T-helper 17 cell (primary cell): Measurements from ENCODE around the gene MGLL. TPM values are rescaled to one million over a fixed set of nuclear protein-coding genes. Genes with fewer than 3 reads are reported as not detected.

Source experiments
- ATAC-seq: fragments of 150-1000 bp; cut with Tn5 transposase; 2 replicates; pipeline ENCODE4 v1.10.0; 2021; ENCODE audit warnings: mild to moderate bottlenecking, moderate library complexity
- DNase-seq, 3 donors: peaks; one replicate each; pipeline versions ENCODE4 v3.0.0 to v3.0.0-alpha.2; 2020 to 2021
- H3K9me3 ChIP-seq: one replicate; pipeline ENCODE4 v1.7.0; 2013; ENCODE audit warnings: low read length, mild to moderate bottlenecking; ENCODE audit not compliant: control insufficient read depth, poor library complexity, severe bottlenecking
- H3K27ac Mint-ChIP-seq: one replicate; pipeline ENCODE4 v1.8.0; 2022; ENCODE audit warnings: mild to moderate bottlenecking, moderate library complexity, mixed read lengths
- H3K27me3 Mint-ChIP-seq: one replicate; pipeline ENCODE4 v1.8.0; 2022; ENCODE audit warnings: mixed read lengths
- H3K36me3 Mint-ChIP-seq: one replicate; pipeline ENCODE4 v1.8.0; 2022; ENCODE audit warnings: low read depth, mixed read lengths
- H3K4me1 Mint-ChIP-seq: one replicate; pipeline ENCODE4 v1.8.0; 2022; ENCODE audit warnings: mild to moderate bottlenecking, mixed read lengths
- H3K4me3 Mint-ChIP-seq: one replicate; pipeline ENCODE4 v1.8.0; 2022; ENCODE audit warnings: mild to moderate bottlenecking, moderate library complexity, mixed read lengths
- total RNA-seq, 4 donors: library from RNA in 2 of 4; stranded (reverse) in 2 of 4; gene quantifications; one replicate each; pipeline ENCODE4 v1.2.3 and lab custom pipeline; 2022 to 2026

Gene MGLL
- total RNA-seq, 2 donors from 2014 or later = 3.3 to 28.7 TPM

DNA sequence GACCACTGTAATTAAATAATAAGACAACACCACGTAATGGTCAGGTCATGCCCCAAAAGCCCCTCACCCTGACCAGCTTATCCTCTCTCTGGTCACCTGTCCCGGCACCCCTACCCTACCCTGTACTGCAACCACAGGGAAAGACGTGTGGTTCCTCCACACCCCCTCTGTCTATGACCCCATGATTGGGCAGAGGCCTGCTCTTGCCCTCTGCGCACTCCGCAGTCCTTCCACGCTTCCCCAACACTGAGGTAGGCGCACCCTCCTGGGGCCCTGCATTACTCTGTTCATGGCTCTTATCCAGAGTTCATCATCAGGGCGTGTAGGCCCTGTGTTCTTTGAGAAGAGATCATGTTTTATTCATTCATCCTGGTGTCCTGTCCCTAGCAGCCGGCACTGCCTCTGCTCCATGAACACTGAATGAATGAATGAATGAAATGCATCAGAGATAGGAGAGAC lies 33.8 kb downstream of the MGLL start:
- no peak for DNase-seq
- H3K36me3 Mint-ChIP-seq = peaks cover 2% of the 10 kb centered on the region
- no peak overlapping the region for H3K4me3 Mint-ChIP-seq
- ATAC-seq = no peak
- H3K9me3 ChIP-seq = no peaks in the 10 kb centered on the region
- H3K27ac Mint-ChIP-seq = peak overlapping the region; percentile 51
- H3K4me1 Mint-ChIP-seq = peaks cover 4% of the 10 kb centered on the region
- H3K27me3 Mint-ChIP-seq = peaks cover 47% of the 10 kb centered on the region

DNA sequence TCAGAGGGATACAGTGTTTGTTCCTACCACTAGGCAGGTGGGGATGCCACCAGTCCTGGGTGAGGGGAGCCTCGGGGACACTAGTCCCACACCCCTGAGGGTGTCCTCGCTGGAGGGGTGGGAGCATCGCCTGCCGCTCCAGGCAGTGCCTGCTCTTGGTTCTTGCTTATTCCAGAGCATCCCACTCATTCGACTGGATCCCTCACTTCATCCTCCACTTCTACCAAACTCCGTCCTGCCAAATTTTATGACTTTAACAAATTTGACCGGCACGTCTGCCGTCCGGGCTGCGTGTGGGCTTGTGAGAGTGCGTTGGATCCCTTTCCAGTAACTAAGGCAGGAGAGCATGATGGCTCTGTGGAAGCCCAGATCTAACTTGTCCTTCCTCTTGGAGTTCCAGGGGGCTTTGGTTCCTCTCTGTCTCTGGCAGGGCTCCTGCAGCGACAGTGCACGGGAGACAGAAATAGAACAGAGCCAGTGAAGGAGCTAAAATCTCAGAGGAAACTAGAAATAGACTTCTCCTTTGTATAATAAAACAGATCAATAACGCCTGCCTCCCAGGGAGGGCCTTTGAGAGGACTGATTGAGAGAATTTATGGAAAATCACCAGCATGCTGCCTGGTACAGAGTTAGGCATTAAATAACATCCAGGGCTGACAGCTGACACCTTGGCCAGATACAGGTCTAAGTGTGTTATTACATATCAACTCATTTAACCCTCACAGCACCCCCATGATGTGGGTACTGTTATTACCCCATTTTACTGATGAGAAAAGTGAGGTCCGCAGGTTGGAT lies 34.5 kb downstream of the MGLL start:
- H3K9me3 ChIP-seq = no peaks in the 10 kb centered on the region
- H3K27ac Mint-ChIP-seq = no peak overlapping the region
- H3K4me1 Mint-ChIP-seq = peaks cover 4% of the 10 kb centered on the region
- ATAC-seq (no peak), DNase-seq (no peak)
- peaks cover 2% of the 10 kb centered on the region for H3K36me3 Mint-ChIP-seq
- H3K27me3 Mint-ChIP-seq = peaks cover 47% of the 10 kb centered on the region
- H3K4me3 Mint-ChIP-seq = no peak overlapping the region

DNA sequence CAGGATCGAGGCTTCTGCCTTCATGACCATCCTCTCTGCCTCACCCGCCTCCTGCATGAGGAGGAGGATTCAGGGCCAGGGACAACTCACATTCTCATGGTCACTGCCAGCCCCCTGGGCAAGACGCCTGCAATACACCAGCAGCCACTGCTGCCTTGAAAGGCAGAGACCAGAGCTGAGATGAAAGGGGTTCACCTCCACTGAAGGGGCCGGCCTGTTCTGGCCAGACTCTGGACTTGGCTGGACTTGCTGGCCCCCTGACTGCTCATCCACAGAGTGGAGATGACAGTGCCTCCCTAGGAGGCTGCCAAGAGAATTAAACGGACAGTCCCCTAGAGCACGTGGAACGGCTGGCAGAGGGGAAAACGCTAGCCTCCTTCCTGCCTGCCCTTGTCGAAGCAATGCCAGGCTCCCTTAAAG lies 35.2 kb downstream of the MGLL start:
- H3K9me3 ChIP-seq = no peaks in the 10 kb centered on the region
- peaks cover 43% of the 10 kb centered on the region for H3K27me3 Mint-ChIP-seq
- DNase-seq (no peak), ATAC-seq (no peak)
- peaks cover 2% of the 10 kb centered on the region for H3K36me3 Mint-ChIP-seq
- H3K4me3 Mint-ChIP-seq = no peak overlapping the region
- H3K4me1 Mint-ChIP-seq = peaks cover 4% of the 10 kb centered on the region
- no peak overlapping the region for H3K27ac Mint-ChIP-seq

DNA sequence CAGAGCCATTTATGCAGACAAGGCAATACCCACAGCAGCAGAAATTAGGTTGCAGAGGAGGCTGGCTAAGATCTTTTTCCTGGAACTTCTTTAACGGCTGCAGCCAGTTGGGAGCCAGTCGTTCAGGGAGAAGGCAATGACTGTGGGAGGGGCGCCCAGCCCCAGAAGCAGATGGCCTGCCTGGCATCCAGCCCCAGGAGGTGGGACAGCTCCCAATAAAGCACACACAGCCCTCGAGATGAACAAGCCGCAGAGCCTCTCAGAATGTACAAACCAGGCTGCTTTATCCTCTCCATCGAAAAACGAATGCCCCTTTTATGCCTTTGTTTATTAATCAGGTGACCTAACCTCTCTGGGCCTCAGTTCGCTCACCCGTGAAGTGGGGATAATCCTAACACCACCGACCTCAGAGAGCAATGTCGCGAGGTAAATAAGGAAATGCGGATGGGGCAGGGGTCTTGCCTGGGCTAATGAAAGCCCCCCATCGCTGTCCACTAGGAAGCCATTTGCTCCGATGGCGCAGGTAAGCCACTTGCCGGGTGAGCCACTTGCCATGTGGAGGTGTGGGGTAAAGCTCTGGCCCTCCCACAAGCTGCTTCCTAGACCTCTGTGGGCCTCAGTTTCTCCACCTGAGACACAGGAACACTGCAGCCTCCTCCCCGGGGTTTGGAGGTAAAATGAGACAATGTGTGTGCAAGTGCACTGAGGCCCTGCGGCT lies 35.8 kb downstream of the MGLL start:
- Mint-ChIP-seq H3K4me1 (peaks cover 4% of the 10 kb centered on the region), H3K4me3 (no peak overlapping the region), H3K36me3 (peaks cover 2% of the 10 kb centered on the region), H3K27me3 (peaks cover 38% of the 10 kb centered on the region), H3K27ac (no peak overlapping the region)
- DNase-seq = no peak
- no peaks in the 10 kb centered on the region for H3K9me3 ChIP-seq
- no peak for ATAC-seq

DNA sequence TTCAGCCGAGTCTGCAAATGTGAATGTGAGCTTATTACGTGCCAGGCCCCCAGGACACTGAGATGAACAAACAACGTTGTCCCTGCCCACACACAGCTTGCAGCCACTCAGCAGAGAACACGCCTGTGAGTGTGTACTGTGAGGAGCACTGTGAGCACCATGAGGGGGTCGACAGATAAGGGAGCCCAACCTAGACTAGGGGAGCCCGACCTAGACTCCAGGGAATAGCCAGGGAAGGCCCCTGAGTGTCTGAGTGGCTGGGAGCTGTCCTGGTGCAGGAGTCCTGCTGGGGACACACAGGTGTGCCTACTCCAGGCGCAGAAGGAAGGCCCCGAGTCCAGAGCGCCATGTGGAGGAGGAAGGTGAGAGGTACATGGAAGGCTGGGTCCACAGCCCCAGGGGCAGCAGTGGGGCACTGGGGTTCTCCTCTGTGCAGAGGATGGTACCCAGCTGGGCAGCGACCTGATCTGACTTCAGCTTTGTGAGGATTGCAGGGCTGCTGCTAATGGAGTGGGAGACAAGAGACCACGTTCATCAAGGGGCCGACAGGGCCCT lies 36.5 kb downstream of the MGLL start:
- H3K4me1 Mint-ChIP-seq = peaks cover 2% of the 10 kb centered on the region
- no peak overlapping the region for H3K4me3 Mint-ChIP-seq
- peaks cover 31% of the 10 kb centered on the region for H3K27me3 Mint-ChIP-seq
- ATAC-seq (no peak), DNase-seq (no peak)
- no peak overlapping the region for H3K27ac Mint-ChIP-seq
- H3K9me3 ChIP-seq = no peaks in the 10 kb centered on the region
- H3K36me3 Mint-ChIP-seq = peaks cover 2% of the 10 kb centered on the region

DNA sequence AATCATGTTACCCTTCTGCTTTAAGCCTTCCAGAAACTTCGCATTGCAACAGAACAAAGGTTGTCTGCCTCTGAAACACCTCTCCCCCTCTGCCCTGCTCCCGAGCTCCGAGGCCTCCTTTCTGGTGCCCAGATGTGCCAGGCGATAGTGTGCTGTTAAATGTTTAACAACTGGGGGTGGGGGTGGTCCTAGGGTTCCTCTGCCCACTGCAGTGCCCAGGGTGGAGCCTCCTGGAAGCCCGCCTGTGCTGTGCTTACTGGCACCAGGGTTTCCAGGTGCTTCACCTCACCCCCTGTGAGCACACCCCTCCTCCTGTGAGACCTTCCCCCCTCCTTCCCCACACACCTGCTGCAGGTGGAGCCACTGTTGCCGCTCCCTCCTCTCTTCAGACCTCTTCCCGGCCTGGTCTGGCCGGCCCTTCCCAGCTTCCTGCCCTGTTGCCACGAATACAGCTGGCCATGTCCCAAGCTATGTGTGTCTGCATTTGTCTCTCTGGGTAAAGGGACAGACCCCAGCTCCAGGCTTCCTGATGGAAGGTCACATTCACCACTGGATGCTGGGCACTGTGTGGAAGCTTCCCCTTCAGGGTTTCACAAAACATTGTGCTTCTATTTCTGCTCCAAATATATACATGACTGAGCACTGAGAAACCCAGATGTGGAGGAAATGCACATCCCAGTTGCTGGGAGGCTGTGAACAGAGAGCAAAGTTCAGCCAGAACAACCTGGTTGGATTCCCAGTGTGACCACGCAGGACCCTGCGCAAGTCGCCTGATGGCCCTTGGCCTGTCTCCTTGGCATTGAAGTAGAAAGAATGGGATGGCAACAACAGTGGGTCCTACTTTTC lies 37.2 kb downstream of the MGLL start:
- H3K36me3 Mint-ChIP-seq = no peaks in the 10 kb centered on the region

DNA sequence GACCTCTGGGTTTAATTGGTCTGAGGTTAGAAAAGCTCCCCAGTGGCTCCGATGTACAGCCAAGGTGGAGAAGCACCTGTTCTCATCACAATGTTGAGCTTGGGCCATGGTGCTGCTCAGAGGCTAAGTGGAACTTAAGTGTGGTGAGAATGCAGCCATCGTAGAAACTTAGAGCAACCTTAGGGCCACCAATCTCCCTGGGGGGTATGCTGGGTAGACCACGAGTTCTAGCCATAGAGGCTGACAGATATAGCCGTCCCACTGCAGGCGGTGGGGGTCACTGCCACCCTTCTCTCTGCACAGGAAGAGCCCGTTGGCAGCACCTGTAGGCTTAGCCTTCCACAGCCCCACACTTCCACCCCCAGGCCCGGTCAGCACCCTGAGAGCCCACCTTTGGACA lies 38.0 kb downstream of the MGLL start:
- no peaks in the 10 kb centered on the region for H3K36me3 Mint-ChIP-seq
- no peak for DNase-seq
- no peak for ATAC-seq
- no peak overlapping the region for H3K27ac Mint-ChIP-seq
- H3K9me3 ChIP-seq = no peaks in the 10 kb centered on the region
- no peak overlapping the region for H3K4me3 Mint-ChIP-seq
- H3K27me3 Mint-ChIP-seq = peaks cover 21% of the 10 kb centered on the region
- H3K4me1 Mint-ChIP-seq = no peaks in the 10 kb centered on the region

More for the DNA sequence above, 37.2 kb downstream of the MGLL start:
- H3K27ac Mint-ChIP-seq = no peak overlapping the region
- no peaks in the 10 kb centered on the region for H3K9me3 ChIP-seq
- peaks cover 24% of the 10 kb centered on the region for H3K27me3 Mint-ChIP-seq
- ATAC-seq = no peak
- H3K4me3 Mint-ChIP-seq = no peak overlapping the region
- no peak for DNase-seq
- H3K4me1 Mint-ChIP-seq = peaks cover under 1% of the 10 kb centered on the region

DNA sequence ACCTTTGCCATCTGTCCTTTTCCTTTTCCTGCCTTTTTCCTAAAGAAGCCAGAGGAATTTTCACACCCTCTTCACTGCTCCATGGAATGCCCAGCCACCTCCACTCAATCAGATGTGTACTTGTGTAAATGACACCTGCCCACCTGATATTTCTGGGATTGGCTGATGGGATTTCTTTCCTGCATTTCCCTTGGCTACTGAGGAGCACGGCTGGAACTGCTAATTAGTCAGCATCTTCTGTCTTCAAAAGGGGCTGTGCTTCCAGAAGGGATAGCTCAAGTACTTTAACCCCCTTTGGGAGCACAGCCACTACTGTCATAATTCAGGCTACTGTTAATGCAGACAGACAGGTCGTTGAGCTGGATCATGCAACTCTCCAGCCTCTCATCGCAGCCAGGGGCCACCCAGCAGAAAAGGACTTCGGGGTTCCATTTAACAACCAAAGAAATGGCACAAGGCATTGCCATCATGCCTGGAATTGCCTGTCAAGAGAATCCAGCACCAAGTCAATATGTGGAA lies 38.6 kb downstream of the MGLL start:
- ATAC-seq = no peak
- Mint-ChIP-seq H3K36me3 (no peaks in the 10 kb centered on the region), H3K4me3 (no peak overlapping the region), H3K27ac (no peak overlapping the region), H3K4me1 (no peaks in the 10 kb centered on the region), H3K27me3 (peaks cover 19% of the 10 kb centered on the region)
- no peak for DNase-seq
- no peaks in the 10 kb centered on the region for H3K9me3 ChIP-seq

DNA sequence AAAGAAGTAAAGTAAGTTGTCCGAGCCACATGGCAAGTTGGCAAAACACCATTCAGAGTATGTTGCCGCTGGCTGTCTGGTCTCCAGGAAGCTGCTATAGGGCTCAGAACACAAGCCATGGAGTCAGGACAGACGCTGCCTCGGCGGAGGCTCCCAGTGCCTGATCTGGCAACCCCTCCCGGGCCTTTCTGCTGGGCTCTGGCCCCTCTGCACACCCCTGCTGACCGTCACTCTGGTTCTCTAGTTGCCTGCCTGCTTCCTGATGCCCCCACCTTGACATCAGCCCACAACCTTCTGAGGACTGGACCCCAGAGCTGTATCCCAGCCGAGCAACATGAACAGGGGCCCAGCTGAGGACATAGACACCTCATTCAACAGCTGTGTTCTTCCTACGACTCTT lies 39.1 kb downstream of the MGLL start:
- peaks cover 14% of the 10 kb centered on the region for H3K27me3 Mint-ChIP-seq
- no peaks in the 10 kb centered on the region for H3K36me3 Mint-ChIP-seq
- no peak overlapping the region for H3K4me3 Mint-ChIP-seq
- no peaks in the 10 kb centered on the region for H3K9me3 ChIP-seq
- DNase-seq = no peak
- ATAC-seq = no peak
- H3K4me1 Mint-ChIP-seq = no peaks in the 10 kb centered on the region
- no peak overlapping the region for H3K27ac Mint-ChIP-seq

DNA sequence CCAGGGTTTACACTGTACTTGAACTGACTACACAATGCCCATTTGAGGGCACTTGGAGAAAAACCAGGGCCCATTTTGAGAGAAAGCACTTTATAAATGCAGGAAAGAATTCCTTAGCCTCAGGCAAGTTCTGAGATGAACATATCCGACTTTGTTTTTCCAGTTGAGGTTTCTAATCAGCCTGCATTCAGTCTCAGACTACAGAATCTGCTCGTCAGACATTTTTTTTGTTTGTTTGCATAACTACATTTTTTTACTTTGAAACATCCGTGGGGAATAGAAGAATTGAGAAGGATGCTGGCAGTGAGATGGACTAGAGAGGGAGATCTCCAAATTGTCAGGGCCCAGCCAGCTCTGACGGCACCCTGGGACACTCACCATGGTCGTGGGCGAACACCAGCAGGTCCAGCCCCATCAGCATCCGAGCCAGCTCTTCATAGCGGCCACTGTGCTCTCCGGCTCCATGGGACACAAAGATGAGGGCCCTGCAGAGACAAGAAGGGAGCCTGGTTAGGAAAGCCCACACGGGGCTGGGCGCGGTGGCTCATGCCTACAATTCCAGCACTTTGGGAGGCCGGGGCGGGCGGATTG lies 40.8 kb downstream of the MGLL start:
- no peaks in the 10 kb centered on the region for H3K9me3 ChIP-seq
- H3K4me1 Mint-ChIP-seq = no peaks in the 10 kb centered on the region
- ATAC-seq (no peak), DNase-seq (no peak)
- no peak overlapping the region for H3K27ac Mint-ChIP-seq
- peaks cover 16% of the 10 kb centered on the region for H3K27me3 Mint-ChIP-seq
- peaks cover 2% of the 10 kb centered on the region for H3K36me3 Mint-ChIP-seq
- no peak overlapping the region for H3K4me3 Mint-ChIP-seq

DNA sequence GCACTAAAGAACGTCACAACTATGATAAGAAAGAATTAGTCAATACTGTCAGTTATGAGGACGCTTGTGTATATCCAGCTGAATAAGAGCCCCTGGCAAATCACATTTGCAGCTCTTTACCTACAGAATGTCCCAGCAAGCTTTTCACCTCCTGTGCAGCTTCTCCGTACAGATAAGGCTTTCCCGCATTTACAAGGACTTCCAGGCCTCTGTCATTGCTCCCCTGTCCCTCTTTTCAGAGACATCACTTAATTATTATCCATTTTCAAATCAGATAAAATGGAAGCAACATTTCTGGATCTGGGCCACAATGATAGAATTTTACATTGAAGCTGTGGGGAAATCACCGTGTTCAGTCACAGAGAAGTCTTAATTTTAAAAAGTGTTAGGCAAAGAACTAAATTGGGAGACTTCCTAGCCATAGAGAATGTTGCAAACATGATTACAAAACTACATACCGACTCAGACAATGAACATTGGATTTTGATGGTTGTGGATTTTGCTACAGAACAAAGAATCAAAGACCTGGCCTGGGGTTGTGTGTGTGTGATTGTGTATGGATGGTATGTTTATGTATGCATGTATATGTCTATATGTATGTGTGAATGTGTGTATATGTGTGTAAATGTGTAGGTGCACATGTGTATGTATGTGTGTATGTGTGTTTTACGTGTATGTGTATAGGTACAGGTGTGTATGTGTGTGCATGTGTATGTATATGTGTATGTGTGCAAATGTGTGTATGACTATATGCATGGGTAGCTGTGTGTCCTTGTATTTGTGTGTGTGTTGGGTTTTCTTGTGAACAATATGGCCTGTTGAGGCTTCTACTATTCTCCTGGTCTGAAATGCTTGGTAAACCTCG lies 41.5 kb downstream of the MGLL start:
- peaks cover 17% of the 10 kb centered on the region for H3K27me3 Mint-ChIP-seq
- H3K27ac Mint-ChIP-seq = no peak overlapping the region
- H3K4me3 Mint-ChIP-seq = no peak overlapping the region
- DNase-seq (no peak), ATAC-seq (no peak)
- peaks cover 2% of the 10 kb centered on the region for H3K36me3 Mint-ChIP-seq
- H3K4me1 Mint-ChIP-seq = no peaks in the 10 kb centered on the region
- H3K9me3 ChIP-seq = no peaks in the 10 kb centered on the region

DNA sequence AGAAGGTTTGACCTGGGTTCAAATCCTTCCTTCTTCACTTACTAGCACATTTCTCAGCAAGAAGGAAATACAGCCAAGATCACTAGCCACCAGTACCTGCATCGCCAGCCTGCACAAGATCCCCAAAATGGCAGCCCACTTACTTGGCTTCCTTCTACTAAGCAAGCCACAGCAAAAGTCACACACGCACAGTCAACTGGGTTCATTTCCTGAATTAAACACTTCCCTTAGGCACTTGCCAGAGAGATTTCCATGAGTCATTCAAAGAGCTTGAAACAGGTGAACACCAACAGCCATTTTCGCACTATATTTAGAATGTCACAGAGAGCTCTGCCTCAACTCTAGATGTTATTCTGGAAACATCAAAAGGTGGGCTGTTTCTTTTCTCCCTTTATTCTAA lies 42.6 kb downstream of the MGLL start:
- Mint-ChIP-seq H3K27me3 (peaks cover 9% of the 10 kb centered on the region), H3K4me1 (peaks cover 3% of the 10 kb centered on the region), H3K36me3 (peaks cover 2% of the 10 kb centered on the region), H3K27ac (no peak overlapping the region), H3K4me3 (no peak overlapping the region)
- H3K9me3 ChIP-seq = no peaks in the 10 kb centered on the region
- ATAC-seq = no peak
- no peak for DNase-seq
